HL-60 (cell line): ENCODE measurements around the gene SCAMP5.

Experiments
- DNase-seq, 2 experiments: peaks; one replicate each; pipeline ENCODE4 v3.0.0-alpha.2; 2010 to 2020; ENCODE audit warnings: low read depth in 1 of 2, low spot score in 1 of 2
- H3K27ac ChIP-seq: fragments of 250-450 bp; sonication (Bioruptor Pico); replicated peaks from 2 replicates; pipeline ENCODE4 v1.5.1; 2020; ENCODE audit warnings: mild to moderate bottlenecking, moderate library complexity
- H3K27me3 ChIP-seq: fragments of 250-450 bp; sonication (Bioruptor Pico); 2 replicates; pipeline ENCODE4 v1.5.1; 2021; ENCODE audit warnings: mild to moderate bottlenecking, moderate library complexity; ENCODE audit not compliant: insufficient read depth, poor library complexity, severe bottlenecking
- H3K4me3 ChIP-seq: replicated peaks from 2 replicates; pipeline ENCODE4 v1.5.1; 2011; ENCODE audit warnings: mild to moderate bottlenecking, control low read depth, low read length; ENCODE audit not compliant: insufficient read depth
- CTCF ChIP-seq: IDR thresholded peaks from one replicate; pipeline ENCODE4 v1.5.1; 2011; ENCODE audit warnings: low read length, control low read depth, inconsistent platforms; ENCODE audit not compliant: insufficient read depth
- GABPA ChIP-seq: IDR thresholded peaks from 2 replicates; pipeline ENCODE4 v1.6.1; 2012; ENCODE audit warnings: low read depth
- POLR2AphosphoS5 ChIP-seq: IDR thresholded peaks from 2 replicates; pipeline ENCODE4 v1.6.1; 2012; ENCODE audit warnings: low read depth
- REST ChIP-seq: IDR thresholded peaks from 2 replicates; pipeline ENCODE4 v1.6.1; 2012; ENCODE audit warnings: low read depth; ENCODE audit not compliant: insufficient replicate concordance
- SPI1 ChIP-seq: IDR thresholded peaks from 2 replicates; pipeline ENCODE4 v1.6.1; 2012; ENCODE audit warnings: low read depth, mild to moderate bottlenecking, borderline replicate concordance

SCAMP5 gene

GRCh38 chr15:74997543-74997942 lies 2.2 kb downstream of the SCAMP5 start:
- Histone ChIP-seq H3K27me3 (peaks cover 16% of the 10 kb centered on the region), H3K4me3 (no peak overlapping the region), H3K27ac (no peak overlapping the region)
- no peak for TF ChIP-seq SPI1
- TF ChIP-seq CTCF, result no peak
- no peak for TF ChIP-seq GABPA
- TF ChIP-seq POLR2AphosphoS5, result no peak
- no peak for TF ChIP-seq REST
- no peak for DNase-seq

DNA sequence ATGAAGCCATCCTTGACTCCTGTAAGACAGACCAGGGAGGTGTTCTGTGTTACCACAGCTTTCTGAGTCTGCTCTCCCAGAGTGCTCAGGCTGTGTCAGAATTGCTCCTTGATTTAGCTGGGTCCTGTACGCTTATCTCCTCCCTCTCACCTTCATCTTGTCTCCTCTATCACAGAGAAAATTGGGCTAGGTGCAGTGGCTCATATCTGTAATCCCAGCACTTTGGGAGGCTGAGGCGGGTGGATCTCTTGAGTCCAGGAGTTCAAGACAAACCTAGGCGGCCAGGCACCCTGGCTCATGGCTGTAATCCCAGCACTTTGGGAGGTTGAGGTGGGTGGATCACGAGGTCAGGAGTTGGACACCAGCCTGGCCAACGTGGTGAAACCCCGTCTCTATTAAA lies 5.9 kb downstream of the SCAMP5 start:
- Histone ChIP-seq H3K4me3 (no peak overlapping the region), H3K27me3 (peaks cover 9% of the 10 kb centered on the region), H3K27ac (no peak overlapping the region)
- no peak for TF ChIP-seq POLR2AphosphoS5
- no peak for TF ChIP-seq REST
- no peak for TF ChIP-seq GABPA
- TF ChIP-seq SPI1, result no peak
- TF ChIP-seq CTCF, result no peak
- no peak for DNase-seq

- Histone ChIP-seq H3K4me3 (no peak overlapping the region), H3K27me3 (no peaks in the 10 kb centered on the region), H3K27ac (no peak overlapping the region)
- no peak for DNase-seq
- TF ChIP-seq REST, result no peak
- no peak for TF ChIP-seq GABPA
- TF ChIP-seq SPI1, result no peak
- TF ChIP-seq POLR2AphosphoS5, result no peak
- TF ChIP-seq CTCF, result no peak
Measured at GRCh38 chr15:75002398-75002797, 7.0 kb downstream of the SCAMP5 start.
